Right atrium auricular region (tissue), 2 donors: ENCODE results near the gene SSBP4. TPM values are rescaled to one million over a fixed set of nuclear protein-coding genes. Genes with fewer than 3 reads are reported as not detected.

Source experiments
- DNase-seq: peaks from one replicate; pipeline ENCODE4 v3.0.0-alpha.2; 2019; ENCODE audit warnings: low spot score
- H3K27ac ChIP-seq, 2 donors: fragments of 200-600 bp; sonication (generic); 1 replicate in 1 of 2; 2 replicates in 1 of 2; pipeline ENCODE4 v1.5.1; 2016 to 2019
- H3K27me3 ChIP-seq, 2 donors: fragments of 200-600 bp; sonication (generic); one replicate each; pipeline versions ENCODE4 v1.5.1 to v1.6.0; 2017 to 2019
- H3K36me3 ChIP-seq: fragments of 200-600 bp; sonication (generic); one replicate; pipeline ENCODE4 v1.5.1; 2016
- H3K4me1 ChIP-seq, 2 donors: fragments of 200-600 bp; sonication (generic); one replicate each; pipeline versions ENCODE4 v1.5.1 to v1.6.0; 2017 to 2019
- H3K4me3 ChIP-seq, 2 donors: fragments of 200-600 bp; sonication (generic); 1 replicate in 1 of 2; 2 replicates in 1 of 2; pipeline ENCODE4 v1.5.1; 2017 to 2019; ENCODE audit warnings: mild to moderate bottlenecking in 1 of 2, moderate library complexity in 1 of 2
- H3K9me3 ChIP-seq, 2 donors: fragments of 200-600 bp; sonication (generic); one replicate each; pipeline ENCODE4 v1.5.1; 2019
- total RNA-seq, 2 donors: library from RNA; depleted of rRNA; stranded (reverse); fragments of >200 nt; gene quantifications; one replicate each; pipeline ENCODE4 v1.1.0, GENCODE V29; 2016
- TF ChIP-seq, protein P1 (sequence below), 2 donors: fragments of 200-600 bp; sonication (generic); IDR thresholded peaks; one replicate each; pipeline ENCODE4 v1.5.1; 2019; ENCODE audit warnings: antibody characterized with exemption in 2 of 2

The SSBP4 gene
- 10 to 100 TPM; 31.7 to 59.5 TPM for total RNA-seq

DNA sequence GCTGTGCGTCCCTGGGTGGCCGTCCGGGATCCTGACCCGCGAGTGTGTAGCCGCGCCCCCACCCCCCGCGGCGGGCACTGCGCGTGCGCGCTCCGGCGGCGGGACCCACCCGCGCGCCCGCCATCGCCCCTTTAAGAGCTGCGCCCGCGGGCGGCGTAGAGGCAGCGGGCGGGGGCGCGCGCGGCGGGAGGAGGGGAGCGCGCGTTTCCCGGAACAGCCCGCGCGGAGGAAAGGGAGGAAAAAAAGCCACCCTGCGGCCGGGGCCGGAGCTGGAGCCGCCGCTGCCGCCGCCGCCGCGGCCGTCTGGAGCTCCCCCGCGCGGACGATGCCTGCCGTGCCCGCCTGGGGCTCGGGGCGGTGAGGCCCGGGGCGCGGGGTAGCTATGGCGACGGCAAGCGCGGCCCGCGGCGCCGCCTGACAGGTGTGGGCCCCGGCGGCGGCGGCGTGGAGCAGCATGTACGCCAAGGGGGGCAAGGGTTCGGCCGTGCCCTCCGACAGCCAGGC is at the start of gene SSBP4:
SSBP4 (plus strand) TSS at position 204 of the 504 bp plus-strand sequence; CDS start at position 455, 251 bp downstream.
- H3K4me3 ChIP-seq = peak within 1 kb of the TSS; percentile 59 to 74
- H3K27me3 ChIP-seq = no peaks in the 10 kb centered on the region
- H3K27ac ChIP-seq = peak within 1 kb of the TSS; percentile 92 to 96
- peaks cover 0 to 85% of the 10 kb centered on the region in 2 donors for H3K4me1 ChIP-seq
- DNase-seq = no peak
- H3K36me3 ChIP-seq = no peaks in the 10 kb centered on the region
- TF ChIP-seq, protein P1, sequence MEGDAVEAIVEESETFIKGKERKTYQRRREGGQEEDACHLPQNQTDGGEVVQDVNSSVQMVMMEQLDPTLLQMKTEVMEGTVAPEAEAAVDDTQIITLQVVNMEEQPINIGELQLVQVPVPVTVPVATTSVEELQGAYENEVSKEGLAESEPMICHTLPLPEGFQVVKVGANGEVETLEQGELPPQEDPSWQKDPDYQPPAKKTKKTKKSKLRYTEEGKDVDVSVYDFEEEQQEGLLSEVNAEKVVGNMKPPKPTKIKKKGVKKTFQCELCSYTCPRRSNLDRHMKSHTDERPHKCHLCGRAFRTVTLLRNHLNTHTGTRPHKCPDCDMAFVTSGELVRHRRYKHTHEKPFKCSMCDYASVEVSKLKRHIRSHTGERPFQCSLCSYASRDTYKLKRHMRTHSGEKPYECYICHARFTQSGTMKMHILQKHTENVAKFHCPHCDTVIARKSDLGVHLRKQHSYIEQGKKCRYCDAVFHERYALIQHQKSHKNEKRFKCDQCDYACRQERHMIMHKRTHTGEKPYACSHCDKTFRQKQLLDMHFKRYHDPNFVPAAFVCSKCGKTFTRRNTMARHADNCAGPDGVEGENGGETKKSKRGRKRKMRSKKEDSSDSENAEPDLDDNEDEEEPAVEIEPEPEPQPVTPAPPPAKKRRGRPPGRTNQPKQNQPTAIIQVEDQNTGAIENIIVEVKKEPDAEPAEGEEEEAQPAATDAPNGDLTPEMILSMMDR (IDR thresholded peaks at IDR 0.05) = peak; percentile 35 to 44
- H3K9me3 ChIP-seq = no peaks in the 10 kb centered on the region

DNA sequence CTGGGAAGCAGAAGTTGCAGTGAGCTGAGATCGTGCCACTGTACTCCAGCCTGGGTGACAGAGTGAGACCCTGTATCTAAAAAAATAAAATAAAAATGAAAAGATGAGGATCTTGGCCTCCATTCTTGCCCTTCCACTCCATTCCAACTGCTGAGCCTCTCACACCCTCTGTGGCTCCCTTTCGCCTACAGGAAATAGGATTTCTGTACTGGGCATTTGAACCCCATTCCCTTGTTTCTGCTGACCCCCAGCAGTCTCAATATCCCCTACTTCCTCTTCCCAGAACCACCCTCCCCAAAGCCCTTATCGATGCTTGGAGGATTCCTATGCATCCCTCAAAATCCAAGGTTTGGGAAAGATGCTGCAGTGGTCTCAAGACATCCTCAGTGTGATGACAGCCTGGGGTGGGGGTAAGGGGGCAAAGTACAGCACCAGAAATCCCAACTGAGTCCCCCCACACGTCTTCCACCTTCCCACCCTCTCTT is 45.7 kb upstream of the SSBP4 start:
- no peaks in the 10 kb centered on the region for H3K27me3 ChIP-seq
- no peaks in the 10 kb centered on the region for H3K36me3 ChIP-seq
- DNase-seq = no peak
- peak overlapping the region; percentile 62 to 80 for H3K27ac ChIP-seq
- TF ChIP-seq, protein P1 (IDR thresholded peaks at IDR 0.05) = no peak
- no peaks in the 10 kb centered on the region for H3K9me3 ChIP-seq
- H3K4me3 ChIP-seq = no peak overlapping the region
- peaks cover 0 to 19% of the 10 kb centered on the region in 2 donors for H3K4me1 ChIP-seq

DNA sequence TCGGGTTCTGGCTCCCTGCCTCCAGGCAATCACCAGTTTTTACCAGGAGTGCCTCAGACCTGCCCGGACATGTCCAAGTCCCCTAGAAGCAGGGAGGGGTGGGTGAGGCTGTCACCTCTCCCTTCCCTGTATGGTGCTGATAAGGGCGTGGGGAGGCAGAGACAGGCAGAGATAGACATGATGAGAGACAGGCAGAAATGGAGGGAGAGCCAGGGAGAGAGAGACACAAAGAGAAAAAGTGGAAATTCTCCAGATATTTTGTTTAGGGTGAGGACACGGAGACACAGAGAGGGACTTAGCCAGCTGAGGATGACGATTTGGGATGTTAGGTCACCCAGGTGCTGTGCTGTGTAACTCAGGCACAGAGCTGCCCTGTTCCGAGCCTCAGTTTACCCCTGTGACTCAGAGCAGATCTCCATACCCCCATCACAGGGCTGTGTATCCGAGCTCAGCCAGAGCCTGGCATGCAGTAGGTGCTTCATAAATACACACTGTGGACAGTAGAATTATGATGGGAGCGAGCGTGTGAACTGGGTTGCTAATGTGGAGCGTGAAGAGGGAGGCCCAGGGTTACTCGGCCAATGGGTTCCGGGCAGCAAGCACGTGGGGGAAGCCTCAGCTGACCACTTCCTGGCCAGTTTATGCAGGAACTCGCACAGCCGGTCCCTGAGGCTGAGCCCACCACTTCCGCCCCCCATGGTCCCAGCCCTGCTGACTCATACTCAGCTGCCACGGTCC is 45.1 kb upstream of the SSBP4 start:
- peak overlapping the region; percentile 62 to 80 for H3K27ac ChIP-seq
- H3K27me3 ChIP-seq = no peaks in the 10 kb centered on the region
- no peaks in the 10 kb centered on the region for H3K36me3 ChIP-seq
- no peaks in the 10 kb centered on the region for H3K9me3 ChIP-seq
- TF ChIP-seq, protein P1 (IDR thresholded peaks at IDR 0.05) = no peak
- H3K4me3 ChIP-seq = no peak overlapping the region
- peak; percentile 95 for DNase-seq
- H3K4me1 ChIP-seq = peaks cover 0 to 19% of the 10 kb centered on the region in 2 donors

DNA sequence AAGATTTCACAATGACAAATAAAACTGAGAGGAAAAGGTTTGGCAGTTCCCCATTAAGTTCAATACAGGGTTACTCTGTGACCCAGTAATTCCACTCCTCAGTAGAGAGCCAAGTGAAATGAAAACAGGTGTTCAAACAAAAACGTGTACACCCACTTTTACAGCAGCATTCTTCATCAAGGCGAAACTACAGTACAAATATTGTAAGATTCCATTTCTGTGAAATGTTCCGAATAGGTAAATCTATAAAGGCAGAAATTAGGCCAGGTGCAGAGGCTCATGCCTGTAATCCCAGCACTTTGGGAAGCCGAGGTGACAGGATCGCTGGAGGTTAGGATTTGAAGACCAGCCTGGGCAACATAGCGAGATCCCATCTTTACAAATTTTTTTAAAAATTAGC is 42.2 kb upstream of the SSBP4 start:
- Histone ChIP-seq H3K27ac (no peak overlapping the region), H3K4me1 (peaks cover 0 to 33% of the 10 kb centered on the region in 2 donors), H3K9me3 (no peaks in the 10 kb centered on the region), H3K27me3 (no peaks in the 10 kb centered on the region), H3K36me3 (no peaks in the 10 kb centered on the region), H3K4me3 (no peak overlapping the region)
- TF ChIP-seq, protein P1 (IDR thresholded peaks at IDR 0.05) = no peak
- no peak for DNase-seq

DNA sequence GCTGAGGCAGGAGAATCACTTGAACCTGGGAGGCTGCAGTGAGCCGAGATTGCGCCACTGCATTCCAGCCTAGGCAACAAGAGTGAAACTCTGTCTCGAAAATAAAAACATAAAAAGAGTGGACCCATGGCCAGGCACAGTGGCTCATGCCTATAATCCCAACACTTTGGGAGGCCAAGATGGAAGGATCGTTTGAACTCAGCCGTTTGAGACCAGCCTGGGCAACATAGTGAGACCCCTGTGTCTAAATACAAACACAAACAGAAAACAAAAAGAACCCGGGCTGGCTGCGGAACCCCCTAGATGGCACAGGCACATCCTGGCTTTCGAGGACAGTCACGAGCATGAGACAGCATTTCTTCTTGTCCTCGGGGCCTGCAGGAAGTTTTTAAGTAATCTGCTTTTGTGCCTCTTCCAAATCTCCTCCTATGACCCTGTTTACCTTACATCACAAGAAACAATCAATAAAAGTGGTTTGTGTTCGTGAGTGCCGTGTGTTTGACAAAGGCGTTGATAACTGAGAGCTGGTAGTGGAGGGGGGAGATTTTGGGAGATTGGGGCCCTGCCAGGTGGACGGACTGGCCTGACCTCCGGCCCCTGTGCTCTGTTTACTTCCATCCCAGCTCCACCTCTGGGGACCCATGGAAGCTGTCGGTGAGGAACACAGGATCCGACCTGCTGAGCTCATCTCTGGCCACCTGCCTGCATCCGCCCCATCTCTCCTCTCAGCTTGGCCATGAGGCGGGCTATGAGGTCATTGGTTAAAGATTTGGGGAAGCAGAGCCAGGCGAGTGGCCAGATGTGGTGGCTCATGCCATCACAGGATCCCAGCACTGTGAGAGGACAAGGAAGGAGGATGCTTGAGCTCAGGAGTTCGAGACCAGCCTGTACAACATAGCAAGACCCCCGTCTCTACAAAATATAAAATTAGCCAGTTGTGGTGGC is 39.1 kb upstream of the SSBP4 start:
- Histone ChIP-seq H3K27ac (peak overlapping the region; percentile 68 to 73), H3K9me3 (no peaks in the 10 kb centered on the region), H3K4me1 (peaks cover 0 to 14% of the 10 kb centered on the region in 2 donors), H3K4me3 (no peak overlapping the region), H3K36me3 (no peaks in the 10 kb centered on the region), H3K27me3 (no peaks in the 10 kb centered on the region)
- peak; percentile 96 for DNase-seq
- TF ChIP-seq, protein P1 (IDR thresholded peaks at IDR 0.05) = no peak
